ENCODE results near the gene PRR13.
"Not testable (repeated sequence)": the region's sequence is repeated elsewhere in the genome, so short reads cannot be mapped to it uniquely, and the experiment has no call there.

PRR13 gene

DNA sequence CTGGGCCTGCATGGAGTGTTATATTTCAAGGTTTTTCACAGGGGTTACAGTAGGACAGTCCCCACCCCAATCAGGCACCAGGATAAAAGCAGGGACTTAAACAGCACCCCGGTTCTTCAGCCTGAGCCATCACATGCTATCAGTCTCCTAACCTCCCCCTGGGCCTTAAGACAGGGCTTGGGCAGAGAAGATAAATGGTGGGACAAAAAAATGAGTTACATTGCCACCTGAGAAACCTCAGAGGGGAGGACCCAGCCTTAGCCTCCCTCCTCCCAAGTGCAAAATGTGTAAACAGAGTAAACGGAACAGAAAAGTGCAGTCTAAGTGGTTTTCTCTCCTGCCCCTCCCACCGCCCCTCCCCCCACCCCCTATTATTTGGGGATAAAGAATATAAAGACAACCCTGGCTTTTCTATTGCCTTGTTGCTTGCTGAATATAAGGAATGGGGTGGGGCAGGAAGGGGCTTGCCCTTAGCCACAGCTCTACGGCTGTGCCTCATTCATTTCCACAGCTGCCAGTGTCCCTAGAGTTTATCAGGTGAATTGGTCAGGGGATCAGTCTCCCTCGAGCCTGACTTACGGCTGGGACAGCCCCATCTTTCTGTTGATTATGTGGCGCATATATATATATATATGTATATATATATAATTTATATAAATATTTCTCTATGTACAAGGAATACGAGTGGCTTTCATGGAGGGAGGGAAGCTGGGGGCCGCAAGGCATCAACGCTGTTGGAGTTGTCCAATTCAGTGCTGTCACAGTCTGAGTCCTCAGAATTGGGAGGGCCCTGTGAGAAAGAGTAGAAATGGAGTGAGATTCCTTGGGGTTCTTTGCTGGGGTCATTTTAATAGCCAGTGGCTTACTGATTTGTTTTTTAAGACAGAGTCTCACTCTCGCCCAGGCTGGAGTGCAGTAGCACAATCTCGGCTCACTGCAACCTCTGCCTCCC lies 39.2 kb downstream of the PRR13 start:
- no peaks in the 10 kb centered on the region for H3K9me2 ChIP-seq (replicated peaks; ENCODE audit: insufficient read depth, low read length)

GRCh38 chr12:53481458-53481857 lies 39.9 kb downstream of the PRR13 start:
- not testable (repeated sequence) for H3K27ac ChIP-seq (ENCODE audit: low read depth, low read length); H3K27me3 ChIP-seq (ENCODE audit: low read length); H3K79me2 ChIP-seq (ENCODE audit: insufficient read depth, low read length); H3K9me3 ChIP-seq (ENCODE audit: insufficient read depth, low read length); H2AFZ ChIP-seq (ENCODE audit: low read depth, low read length, severe bottlenecking); H3K4me2 ChIP-seq (ENCODE audit: low read depth, low read length, poor library complexity, severe bottlenecking); H3K4me3 ChIP-seq (ENCODE audit: insufficient read depth, low read length, poor library complexity, severe bottlenecking); H3K9me2 ChIP-seq (replicated peaks; ENCODE audit: insufficient read depth, low read length); H3K9ac ChIP-seq (ENCODE audit: low read length)
- H3K36me3 ChIP-seq (ENCODE audit: low read length): peaks cover 33% of the 10 kb centered on the region
- H3F3A ChIP-seq (ENCODE audit: insufficient read depth): peaks cover 68% of the 10 kb centered on the region
- H4K20me1 ChIP-seq (ENCODE audit: low read depth, low read length): peaks cover 22% of the 10 kb centered on the region; the same call in 1 of the 2 replicates

More for the DNA sequence above, 39.2 kb downstream of the PRR13 start:
- H3K4me2 ChIP-seq (ENCODE audit: low read depth, low read length, poor library complexity, severe bottlenecking): no peak overlapping the region
- H2AFZ ChIP-seq (ENCODE audit: low read depth, low read length, severe bottlenecking): no peak overlapping the region
- H3K79me2 ChIP-seq (ENCODE audit: insufficient read depth, low read length): peaks cover 6% of the 10 kb centered on the region; the same call in 1 of the 2 replicates
- H3K36me3 ChIP-seq (ENCODE audit: low read length): peaks cover 39% of the 10 kb centered on the region
- no peaks in the 10 kb centered on the region for H3K27me3 ChIP-seq (ENCODE audit: low read length)
- H3K4me3 ChIP-seq (ENCODE audit: insufficient read depth, low read length, poor library complexity, severe bottlenecking): no peak overlapping the region
- peaks cover 22% of the 10 kb centered on the region; the same call in 1 of the 2 replicates for H4K20me1 ChIP-seq (ENCODE audit: low read depth, low read length)
- no peak overlapping the region for H3K27ac ChIP-seq (ENCODE audit: low read depth, low read length)
- no peak overlapping the region for H3K9ac ChIP-seq (ENCODE audit: low read length)
- no peaks in the 10 kb centered on the region for H3K9me3 ChIP-seq (ENCODE audit: insufficient read depth, low read length)
- H3F3A ChIP-seq (ENCODE audit: insufficient read depth): peaks cover 75% of the 10 kb centered on the region
- TF ChIP-seq, protein P1, sequence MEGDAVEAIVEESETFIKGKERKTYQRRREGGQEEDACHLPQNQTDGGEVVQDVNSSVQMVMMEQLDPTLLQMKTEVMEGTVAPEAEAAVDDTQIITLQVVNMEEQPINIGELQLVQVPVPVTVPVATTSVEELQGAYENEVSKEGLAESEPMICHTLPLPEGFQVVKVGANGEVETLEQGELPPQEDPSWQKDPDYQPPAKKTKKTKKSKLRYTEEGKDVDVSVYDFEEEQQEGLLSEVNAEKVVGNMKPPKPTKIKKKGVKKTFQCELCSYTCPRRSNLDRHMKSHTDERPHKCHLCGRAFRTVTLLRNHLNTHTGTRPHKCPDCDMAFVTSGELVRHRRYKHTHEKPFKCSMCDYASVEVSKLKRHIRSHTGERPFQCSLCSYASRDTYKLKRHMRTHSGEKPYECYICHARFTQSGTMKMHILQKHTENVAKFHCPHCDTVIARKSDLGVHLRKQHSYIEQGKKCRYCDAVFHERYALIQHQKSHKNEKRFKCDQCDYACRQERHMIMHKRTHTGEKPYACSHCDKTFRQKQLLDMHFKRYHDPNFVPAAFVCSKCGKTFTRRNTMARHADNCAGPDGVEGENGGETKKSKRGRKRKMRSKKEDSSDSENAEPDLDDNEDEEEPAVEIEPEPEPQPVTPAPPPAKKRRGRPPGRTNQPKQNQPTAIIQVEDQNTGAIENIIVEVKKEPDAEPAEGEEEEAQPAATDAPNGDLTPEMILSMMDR (IDR thresholded peaks at IDR 0.05; ENCODE audit: insufficient read depth, low read length, poor library complexity, severe bottlenecking): no peak
- no peak for TF ChIP-seq EZH2phosphoT487 (conservative IDR thresholded peaks at IDR 0.05; ENCODE audit: low read length)

GRCh38 chr12:53481939-53482586 lies 40.5 kb downstream of the PRR13 start:
- H3K9ac ChIP-seq (ENCODE audit: low read length): no peak overlapping the region
- H2AFZ ChIP-seq (ENCODE audit: low read depth, low read length, severe bottlenecking): no peak overlapping the region
- H3K27me3 ChIP-seq (ENCODE audit: low read length): no peaks in the 10 kb centered on the region
- peaks cover 2% of the 10 kb centered on the region; the same call in 1 of the 2 replicates for H3K79me2 ChIP-seq (ENCODE audit: insufficient read depth, low read length)
- TF ChIP-seq EZH2phosphoT487 (conservative IDR thresholded peaks at IDR 0.05; ENCODE audit: low read length): no peak
- TF ChIP-seq, protein P1 (IDR thresholded peaks at IDR 0.05; ENCODE audit: insufficient read depth, low read length, poor library complexity, severe bottlenecking): no peak
- H3F3A ChIP-seq (ENCODE audit: insufficient read depth): peaks cover 62% of the 10 kb centered on the region
- no peak overlapping the region for H3K4me2 ChIP-seq (ENCODE audit: low read depth, low read length, poor library complexity, severe bottlenecking)
- peaks cover 27% of the 10 kb centered on the region for H3K36me3 ChIP-seq (ENCODE audit: low read length)
- no peaks in the 10 kb centered on the region for H3K9me2 ChIP-seq (replicated peaks; ENCODE audit: insufficient read depth, low read length)
- H3K9me3 ChIP-seq (ENCODE audit: insufficient read depth, low read length): no peaks in the 10 kb centered on the region
- no peak overlapping the region for H3K27ac ChIP-seq (ENCODE audit: low read depth, low read length)
- H3K4me3 ChIP-seq (ENCODE audit: insufficient read depth, low read length, poor library complexity, severe bottlenecking): no peak overlapping the region
- peaks cover 20% of the 10 kb centered on the region; the same call in 1 of the 2 replicates for H4K20me1 ChIP-seq (ENCODE audit: low read depth, low read length)
